Measurements from ENCODE around the gene PAX5.

- TF ChIP-seq, protein P1, sequence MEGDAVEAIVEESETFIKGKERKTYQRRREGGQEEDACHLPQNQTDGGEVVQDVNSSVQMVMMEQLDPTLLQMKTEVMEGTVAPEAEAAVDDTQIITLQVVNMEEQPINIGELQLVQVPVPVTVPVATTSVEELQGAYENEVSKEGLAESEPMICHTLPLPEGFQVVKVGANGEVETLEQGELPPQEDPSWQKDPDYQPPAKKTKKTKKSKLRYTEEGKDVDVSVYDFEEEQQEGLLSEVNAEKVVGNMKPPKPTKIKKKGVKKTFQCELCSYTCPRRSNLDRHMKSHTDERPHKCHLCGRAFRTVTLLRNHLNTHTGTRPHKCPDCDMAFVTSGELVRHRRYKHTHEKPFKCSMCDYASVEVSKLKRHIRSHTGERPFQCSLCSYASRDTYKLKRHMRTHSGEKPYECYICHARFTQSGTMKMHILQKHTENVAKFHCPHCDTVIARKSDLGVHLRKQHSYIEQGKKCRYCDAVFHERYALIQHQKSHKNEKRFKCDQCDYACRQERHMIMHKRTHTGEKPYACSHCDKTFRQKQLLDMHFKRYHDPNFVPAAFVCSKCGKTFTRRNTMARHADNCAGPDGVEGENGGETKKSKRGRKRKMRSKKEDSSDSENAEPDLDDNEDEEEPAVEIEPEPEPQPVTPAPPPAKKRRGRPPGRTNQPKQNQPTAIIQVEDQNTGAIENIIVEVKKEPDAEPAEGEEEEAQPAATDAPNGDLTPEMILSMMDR (IDR thresholded peaks at IDR 0.05) = no peak
- TF ChIP-seq POLR2A (IDR thresholded peaks at IDR 0.05) = no peak
Observed at GRCh38 chr9:37038943-37039464, 4.9 kb upstream of the PAX5 start.
